Measurements from ENCODE around the gene ELAVL3. TPM values are rescaled to one million over a fixed set of nuclear protein-coding genes. Genes with fewer than 3 reads are reported as not detected.

ELAVL3 gene
- total and polyA plus RNA-seq, 12 donors, result 0.11 to 5.4 (median 1.2) TPM; not detected in 3

- Histone ChIP-seq H3K4me1 (replicated peaks in 1 of 2) (peaks cover 2 to 4% of the 10 kb centered on the region in 2 donors), H3K27me3 (no peaks in the 10 kb centered on the region), H3K9me3 (replicated peaks in 1 of 3) (no peaks in the 10 kb centered on the region), H3K27ac (no peak overlapping the region), H3K4me3 (no peak overlapping the region), H3K36me3 (replicated peaks in 1 of 2) (no peaks in the 10 kb centered on the region)
- TF ChIP-seq POLR2A (IDR thresholded peaks at IDR 0.05) (no peak), CTCF (IDR thresholded peaks at IDR 0.05) (no peak)
- 89 to 96% (median 92%) methylated on average over 13 to 19 of the region's 19 CpGs for WGBS, 4 donors
- DNase-seq, result no peak
- intact Hi-C loops (cut with DNase I), result no loop called here
Observed at GRCh38 chr19:11426656-11427055, 54.2 kb downstream of the ELAVL3 start.

- no peaks in the 10 kb centered on the region for H3K9me3 ChIP-seq (replicated peaks in 1 of 3)
- no peak overlapping the region for H3K4me3 ChIP-seq
- TF ChIP-seq POLR2A (IDR thresholded peaks at IDR 0.05) (no peak), CTCF (IDR thresholded peaks at IDR 0.05) (no peak)
- H3K36me3 ChIP-seq (replicated peaks in 1 of 2), result no peaks in the 10 kb centered on the region
- H3K4me1 ChIP-seq (replicated peaks in 1 of 2), result peaks cover 7 to 12% of the 10 kb centered on the region in 2 donors
- intact Hi-C loops (cut with DNase I), result no loop called here
- no peaks in the 10 kb centered on the region for H3K27me3 ChIP-seq
- no peak for DNase-seq
- 86 to 90% (median 87%) methylated on average over 21 to 28 of the region's 28 CpGs for WGBS, 4 donors
- no peak overlapping the region for H3K27ac ChIP-seq
Observed at GRCh38 chr19:11425719-11426457, 55.0 kb downstream of the ELAVL3 start.

- 11 to 16% (median 14%) methylated on average over 7 to 22 of the region's 22 CpGs for WGBS, 4 donors
- intact Hi-C loops (cut with DNase I), result no loop called here
- H3K36me3 ChIP-seq (replicated peaks in 1 of 2), result no peaks in the 10 kb centered on the region
- no peak overlapping the region for H3K4me3 ChIP-seq
- TF ChIP-seq POLR2A (IDR thresholded peaks at IDR 0.05) (no peak), CTCF (IDR thresholded peaks at IDR 0.05) (no peak)
- H3K27me3 ChIP-seq, result no peaks in the 10 kb centered on the region
- H3K9me3 ChIP-seq (replicated peaks in 1 of 3), result no peaks in the 10 kb centered on the region
- H3K4me1 ChIP-seq (replicated peaks in 1 of 2), result peaks cover 10 to 30% of the 10 kb centered on the region in 2 donors
- peak in 6 of 7 donors; percentile 66 to 78 (median 72) for DNase-seq
- peak overlapping the region in 2 of 5 donors; percentile 20 to 65 for H3K27ac ChIP-seq
Observed at GRCh38 chr19:11423791-11424181, 57.1 kb downstream of the ELAVL3 start.

- DNase-seq, result no peak
- H3K9me3 ChIP-seq (replicated peaks in 1 of 3), result no peaks in the 10 kb centered on the region
- H3K27me3 ChIP-seq, result no peaks in the 10 kb centered on the region
- intact Hi-C loops (cut with DNase I), result no loop called here
- peaks cover 10 to 35% of the 10 kb centered on the region in 2 donors for H3K4me1 ChIP-seq (replicated peaks in 1 of 2)
- H3K4me3 ChIP-seq, result no peak overlapping the region
- TF ChIP-seq POLR2A (IDR thresholded peaks at IDR 0.05) (no peak), CTCF (IDR thresholded peaks at IDR 0.05) (no peak)
- 52 to 67% (median 54%) methylated on average over 24 to 27 of the region's 27 CpGs for WGBS, 4 donors
- peak overlapping the region in 2 of 5 donors; percentile 20 to 65 for H3K27ac ChIP-seq
- H3K36me3 ChIP-seq (replicated peaks in 1 of 2), result no peaks in the 10 kb centered on the region
Observed at GRCh38 chr19:11423164-11423790, 57.6 kb downstream of the ELAVL3 start.

All from adrenal gland (tissue), 12 donors.